ENCODE results near the gene CES3.

Gene CES3

GRCh38 chr16:66961065-66961744, at the start of gene CES3:
Gene CES3, plus strand, starts transcription at chr16:66961266. Its CDS starts 42 bp downstream, at chr16:66961308.
- DNase-seq: peak; percentile 66

GRCh38 chr16:66911801-66912200, 49.3 kb upstream of the CES3 start:
- no peak for DNase-seq

GRCh38 chr16:66913081-66913480, 48.0 kb upstream of the CES3 start:
- DNase-seq: no peak

GRCh38 chr16:66913711-66914110, 47.4 kb upstream of the CES3 start:
- DNase-seq: no peak

GRCh38 chr16:66914541-66914940, 46.5 kb upstream of the CES3 start:
- DNase-seq: no peak

- no peak for DNase-seq
These were observed 46.0 kb upstream of the CES3 start for GRCh38 chr16:66915041-66915440.

GRCh38 chr16:66916518-66916917, 44.5 kb upstream of the CES3 start:
- DNase-seq: no peak

- DNase-seq: no peak
These were observed 43.3 kb upstream of the CES3 start for GRCh38 chr16:66917741-66918140.

GRCh38 chr16:66918355-66918754, 42.7 kb upstream of the CES3 start:
- DNase-seq: no peak

- no peak for DNase-seq
These were observed 42.1 kb upstream of the CES3 start, which contains the start of gene CDH16 for GRCh38 chr16:66918803-66919568. Gene CDH16, minus strand, starts transcription at chr16:66918885. Its CDS starts 820 bp downstream, at chr16:66918065.

GRCh38 chr16:66919569-66920298, 41.3 kb upstream of the CES3 start:
- DNase-seq: no peak

- DNase-seq: no peak
These were observed 40.8 kb upstream of the CES3 start for GRCh38 chr16:66920299-66920590.

GRCh38 chr16:66920924-66921680, 40.0 kb upstream of the CES3 start:
- no peak for DNase-seq

- DNase-seq: no peak
These were observed 39.2 kb upstream of the CES3 start for GRCh38 chr16:66921729-66922450.

GRCh38 chr16:66923247-66923731, 37.8 kb upstream of the CES3 start:
- no peak for DNase-seq

- no peak for DNase-seq
These were observed 37.2 kb upstream of the CES3 start for GRCh38 chr16:66923866-66924265.

- DNase-seq: peak; percentile 16
These were observed 36.3 kb upstream of the CES3 start for GRCh38 chr16:66924527-66925321.

- peak; percentile 41 for DNase-seq
These were observed 35.7 kb upstream of the CES3 start, which contains the start of gene RRAD for GRCh38 chr16:66925322-66925840. Gene RRAD, minus strand, starts transcription at chr16:66925535. Its CDS starts 356 bp downstream, at chr16:66925179.

- DNase-seq: peak; percentile 21
These were observed 34.7 kb upstream of the CES3 start for GRCh38 chr16:66926171-66926947.

- DNase-seq: peak; percentile 95
These were observed 34.1 kb upstream of the CES3 start for GRCh38 chr16:66926961-66927436.
